ENCODE data around the gene PEX13.

DNA sequence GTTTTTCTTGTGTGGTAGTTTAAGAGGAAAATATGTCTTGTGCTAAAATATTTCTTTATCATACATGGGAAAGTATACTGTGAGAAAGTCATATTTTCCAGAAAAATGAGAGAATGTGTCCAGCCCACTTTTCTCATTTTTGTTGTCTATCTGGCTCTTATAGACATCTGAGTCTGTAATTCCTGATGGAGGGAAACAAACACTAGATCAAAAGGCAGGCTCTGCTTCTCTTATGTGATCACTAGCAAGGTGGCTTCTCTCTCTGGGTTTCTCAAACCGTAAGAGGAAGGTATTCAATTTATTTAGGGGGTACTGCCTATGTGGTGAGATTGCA, 40.0 kb upstream of the PEX13 start:
- TF ChIP-seq ZFP3 (tag by site-specific recombination; IDR thresholded peaks at IDR 0.05; ENCODE audit: low read depth): no peak
- TF ChIP-seq, protein P1, sequence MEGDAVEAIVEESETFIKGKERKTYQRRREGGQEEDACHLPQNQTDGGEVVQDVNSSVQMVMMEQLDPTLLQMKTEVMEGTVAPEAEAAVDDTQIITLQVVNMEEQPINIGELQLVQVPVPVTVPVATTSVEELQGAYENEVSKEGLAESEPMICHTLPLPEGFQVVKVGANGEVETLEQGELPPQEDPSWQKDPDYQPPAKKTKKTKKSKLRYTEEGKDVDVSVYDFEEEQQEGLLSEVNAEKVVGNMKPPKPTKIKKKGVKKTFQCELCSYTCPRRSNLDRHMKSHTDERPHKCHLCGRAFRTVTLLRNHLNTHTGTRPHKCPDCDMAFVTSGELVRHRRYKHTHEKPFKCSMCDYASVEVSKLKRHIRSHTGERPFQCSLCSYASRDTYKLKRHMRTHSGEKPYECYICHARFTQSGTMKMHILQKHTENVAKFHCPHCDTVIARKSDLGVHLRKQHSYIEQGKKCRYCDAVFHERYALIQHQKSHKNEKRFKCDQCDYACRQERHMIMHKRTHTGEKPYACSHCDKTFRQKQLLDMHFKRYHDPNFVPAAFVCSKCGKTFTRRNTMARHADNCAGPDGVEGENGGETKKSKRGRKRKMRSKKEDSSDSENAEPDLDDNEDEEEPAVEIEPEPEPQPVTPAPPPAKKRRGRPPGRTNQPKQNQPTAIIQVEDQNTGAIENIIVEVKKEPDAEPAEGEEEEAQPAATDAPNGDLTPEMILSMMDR (tag by site-specific recombination; IDR thresholded peaks at IDR 0.05): no peak
- TF ChIP-seq, protein P2, sequence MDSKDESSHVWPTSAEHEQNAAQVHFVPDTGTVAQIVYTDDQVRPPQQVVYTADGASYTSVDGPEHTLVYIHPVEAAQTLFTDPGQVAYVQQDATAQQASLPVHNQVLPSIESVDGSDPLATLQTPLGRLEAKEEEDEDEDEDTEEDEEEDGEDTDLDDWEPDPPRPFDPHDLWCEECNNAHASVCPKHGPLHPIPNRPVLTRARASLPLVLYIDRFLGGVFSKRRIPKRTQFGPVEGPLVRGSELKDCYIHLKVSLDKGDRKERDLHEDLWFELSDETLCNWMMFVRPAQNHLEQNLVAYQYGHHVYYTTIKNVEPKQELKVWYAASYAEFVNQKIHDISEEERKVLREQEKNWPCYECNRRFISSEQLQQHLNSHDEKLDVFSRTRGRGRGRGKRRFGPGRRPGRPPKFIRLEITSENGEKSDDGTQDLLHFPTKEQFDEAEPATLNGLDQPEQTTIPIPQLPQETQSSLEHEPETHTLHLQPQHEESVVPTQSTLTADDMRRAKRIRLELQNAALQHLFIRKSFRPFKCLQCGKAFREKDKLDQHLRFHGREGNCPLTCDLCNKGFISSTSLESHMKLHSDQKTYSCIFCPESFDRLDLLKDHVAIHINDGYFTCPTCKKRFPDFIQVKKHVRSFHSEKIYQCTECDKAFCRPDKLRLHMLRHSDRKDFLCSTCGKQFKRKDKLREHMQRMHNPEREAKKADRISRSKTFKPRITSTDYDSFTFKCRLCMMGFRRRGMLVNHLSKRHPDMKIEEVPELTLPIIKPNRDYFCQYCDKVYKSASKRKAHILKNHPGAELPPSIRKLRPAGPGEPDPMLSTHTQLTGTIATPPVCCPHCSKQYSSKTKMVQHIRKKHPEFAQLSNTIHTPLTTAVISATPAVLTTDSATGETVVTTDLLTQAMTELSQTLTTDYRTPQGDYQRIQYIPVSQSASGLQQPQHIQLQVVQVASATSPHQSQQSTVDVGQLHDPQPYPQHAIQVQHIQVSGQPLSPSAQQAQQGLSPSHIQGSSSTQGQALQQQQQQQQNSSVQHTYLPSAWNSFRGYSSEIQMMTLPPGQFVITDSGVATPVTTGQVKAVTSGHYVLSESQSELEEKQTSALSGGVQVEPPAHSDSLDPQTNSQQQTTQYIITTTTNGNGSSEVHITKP (tag by site-specific recombination; IDR thresholded peaks at IDR 0.05): no peak
- TF ChIP-seq, protein P3, sequence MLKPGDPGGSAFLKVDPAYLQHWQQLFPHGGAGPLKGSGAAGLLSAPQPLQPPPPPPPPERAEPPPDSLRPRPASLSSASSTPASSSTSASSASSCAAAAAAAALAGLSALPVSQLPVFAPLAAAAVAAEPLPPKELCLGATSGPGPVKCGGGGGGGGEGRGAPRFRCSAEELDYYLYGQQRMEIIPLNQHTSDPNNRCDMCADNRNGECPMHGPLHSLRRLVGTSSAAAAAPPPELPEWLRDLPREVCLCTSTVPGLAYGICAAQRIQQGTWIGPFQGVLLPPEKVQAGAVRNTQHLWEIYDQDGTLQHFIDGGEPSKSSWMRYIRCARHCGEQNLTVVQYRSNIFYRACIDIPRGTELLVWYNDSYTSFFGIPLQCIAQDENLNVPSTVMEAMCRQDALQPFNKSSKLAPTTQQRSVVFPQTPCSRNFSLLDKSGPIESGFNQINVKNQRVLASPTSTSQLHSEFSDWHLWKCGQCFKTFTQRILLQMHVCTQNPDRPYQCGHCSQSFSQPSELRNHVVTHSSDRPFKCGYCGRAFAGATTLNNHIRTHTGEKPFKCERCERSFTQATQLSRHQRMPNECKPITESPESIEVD (tag by site-specific recombination; IDR thresholded peaks at IDR 0.05): no peak
- TF ChIP-seq ZNF629 (tag by site-specific recombination; IDR thresholded peaks at IDR 0.05): no peak
